Measurements from ENCODE around the gene ECT2. TPM values are rescaled to one million over a fixed set of nuclear protein-coding genes. Genes with fewer than 3 reads are reported as not detected.

ECT2 gene
- polyA plus RNA-seq, 3 donors: 2.6 to 3.3 (median 2.7) TPM

DNA sequence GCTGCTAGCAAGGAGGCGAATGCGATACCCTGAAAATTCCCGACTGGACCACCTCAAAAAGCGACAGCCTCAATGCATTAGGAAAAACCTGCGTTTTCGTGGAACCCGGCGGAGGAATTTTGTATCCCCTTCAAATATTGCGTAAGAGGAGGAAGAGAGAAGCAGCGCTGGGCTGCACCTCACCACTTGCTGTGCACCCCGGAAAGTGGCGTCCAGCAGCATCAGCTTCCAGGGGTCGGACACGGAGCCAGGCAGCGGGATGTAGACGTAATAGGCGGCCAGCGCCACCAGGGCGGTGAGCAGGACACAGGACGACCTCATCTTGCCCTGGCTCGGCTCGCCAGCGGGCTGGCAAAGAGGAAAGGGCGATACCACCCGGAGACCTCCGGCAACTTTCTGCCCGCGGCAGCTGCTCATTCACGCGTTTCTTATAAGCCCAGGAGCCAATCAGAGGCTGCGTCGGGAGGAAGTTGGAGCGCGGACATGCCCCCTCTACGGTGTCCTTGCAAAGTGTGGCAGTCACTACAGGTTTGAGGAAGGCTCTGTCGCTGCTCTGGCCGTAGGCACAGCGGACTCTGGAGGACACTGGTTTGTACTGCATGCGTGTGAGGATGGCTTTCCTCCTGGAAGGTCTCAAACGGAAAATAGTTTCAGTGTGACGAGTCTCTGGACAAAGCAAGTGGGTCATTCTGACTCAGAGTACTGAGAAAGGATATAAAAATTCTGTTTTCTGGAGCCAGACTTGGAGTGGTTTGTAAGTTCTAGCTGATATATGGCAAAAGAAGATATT is 39.7 kb upstream of the ECT2 start, which contains the start of gene NCEH1:
Gene NCEH1, minus strand, starts transcription at position 404 of the 790 bp plus-strand sequence. Its CDS starts 83 bp downstream, at position 321.
- WGBS (ENCODE audit: insufficient coverage): 0% methylated on average over 40 of the region's 41 CpGs
- H3K27ac Mint-ChIP-seq: peak within 1 kb of the TSS; percentile 95 to 98 (median 97)
- Histone ChIP-seq H3K79me2 (ENCODE audit: insufficient read depth, low read length) (peaks cover 47% of the 10 kb centered on the region), H3K9me3 (replicated peaks in 1 of 2; ENCODE audit: control insufficient read depth in 1 of 2, insufficient read depth in 1 of 2, low read length in 2 of 2) (no peaks in the 10 kb centered on the region), H3K27me3 (ENCODE audit: control insufficient read depth in 2 of 2, insufficient read depth in 2 of 2, low read length in 2 of 2) (no peaks in the 10 kb centered on the region), H4K20me1 (ENCODE audit: insufficient read depth, low read length) (peaks cover 9% of the 10 kb centered on the region), H3K27ac (ENCODE audit: low read depth in 1 of 2, low read length in 2 of 2) (peak within 1 kb of the TSS; percentile 94 to 95), H3K4me2 (replicated peaks; ENCODE audit: extremely low read depth, low read length, poor library complexity, severe bottlenecking) (peak within 1 kb of the TSS; percentile 86), H3K4me1 (ENCODE audit: control insufficient read depth in 1 of 2, insufficient read depth in 2 of 2, low read length in 2 of 2) (peaks cover 37 to 44% of the 10 kb centered on the region in 2 donors), H3K4me3 (replicated peaks in 1 of 3; ENCODE audit: low read depth in 2 of 3, low read length in 3 of 3) (peak within 1 kb of the TSS; percentile 89 to 90 (median 90)), H3K9ac (ENCODE audit: insufficient read depth, low read length, poor library complexity, severe bottlenecking) (peak within 1 kb of the TSS; percentile 80), H2AFZ (ENCODE audit: insufficient read depth, low read depth, low read length, poor library complexity, severe bottlenecking) (peak within 1 kb of the TSS; percentile 81), H3K36me3 (replicated peaks in 1 of 2; ENCODE audit: control insufficient read depth in 1 of 2, insufficient read depth in 2 of 2, low read length in 2 of 2) (no peaks in the 10 kb centered on the region)
- H3K4me1 Mint-ChIP-seq: peaks cover 39% of the 10 kb centered on the region
- H3K36me3 Mint-ChIP-seq: peaks cover 0 to 2% of the 10 kb centered on the region in 2 donors
- H3K4me3 Mint-ChIP-seq: peak within 1 kb of the TSS; percentile 97 to 98
- no peaks in the 10 kb centered on the region for H3K27me3 Mint-ChIP-seq (ENCODE audit: low read depth in 3 of 3)
- DNase-seq: peak; percentile 93 to 99 (median 97)
- intact Hi-C loops (cut with micrococcal nuclease): loop anchor here (2.0 to 5.0 kb wide), 3 partner anchors 34 to 41 kb away; partner anchors contain the start of gene ECT2 (in 1 of the 2)
- TF ChIP-seq, protein P1, sequence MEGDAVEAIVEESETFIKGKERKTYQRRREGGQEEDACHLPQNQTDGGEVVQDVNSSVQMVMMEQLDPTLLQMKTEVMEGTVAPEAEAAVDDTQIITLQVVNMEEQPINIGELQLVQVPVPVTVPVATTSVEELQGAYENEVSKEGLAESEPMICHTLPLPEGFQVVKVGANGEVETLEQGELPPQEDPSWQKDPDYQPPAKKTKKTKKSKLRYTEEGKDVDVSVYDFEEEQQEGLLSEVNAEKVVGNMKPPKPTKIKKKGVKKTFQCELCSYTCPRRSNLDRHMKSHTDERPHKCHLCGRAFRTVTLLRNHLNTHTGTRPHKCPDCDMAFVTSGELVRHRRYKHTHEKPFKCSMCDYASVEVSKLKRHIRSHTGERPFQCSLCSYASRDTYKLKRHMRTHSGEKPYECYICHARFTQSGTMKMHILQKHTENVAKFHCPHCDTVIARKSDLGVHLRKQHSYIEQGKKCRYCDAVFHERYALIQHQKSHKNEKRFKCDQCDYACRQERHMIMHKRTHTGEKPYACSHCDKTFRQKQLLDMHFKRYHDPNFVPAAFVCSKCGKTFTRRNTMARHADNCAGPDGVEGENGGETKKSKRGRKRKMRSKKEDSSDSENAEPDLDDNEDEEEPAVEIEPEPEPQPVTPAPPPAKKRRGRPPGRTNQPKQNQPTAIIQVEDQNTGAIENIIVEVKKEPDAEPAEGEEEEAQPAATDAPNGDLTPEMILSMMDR (IDR thresholded peaks at IDR 0.05): peak; percentile 94
- H3K9me3 Mint-ChIP-seq: no peaks in the 10 kb centered on the region

DNA sequence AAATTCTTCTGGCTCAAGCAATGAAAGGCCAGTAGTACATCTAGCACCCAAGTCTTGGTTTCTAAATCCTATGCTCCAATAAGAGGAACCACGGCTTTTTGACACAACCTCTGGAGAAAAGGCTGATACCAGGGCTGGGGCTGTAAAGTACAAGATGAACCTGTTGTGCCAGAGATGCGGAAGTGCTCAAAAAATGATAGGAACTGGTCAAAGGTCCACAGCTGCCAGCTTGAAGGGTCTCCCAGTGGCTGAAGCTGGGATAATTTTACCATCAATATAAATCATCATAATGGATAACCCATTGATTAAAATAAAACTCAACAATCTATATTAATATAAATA is 39.1 kb upstream of the ECT2 start:
- H3K79me2 ChIP-seq (ENCODE audit: insufficient read depth, low read length): peaks cover 42% of the 10 kb centered on the region
- H4K20me1 ChIP-seq (ENCODE audit: insufficient read depth, low read length): peaks cover 6% of the 10 kb centered on the region
- DNase-seq: peak in 1 of 3 donors; percentile 76
- peaks cover 39% of the 10 kb centered on the region for H3K4me1 Mint-ChIP-seq
- H3K4me2 ChIP-seq (replicated peaks; ENCODE audit: extremely low read depth, low read length, poor library complexity, severe bottlenecking): peak overlapping the region; percentile 86
- TF ChIP-seq, protein P1 (IDR thresholded peaks at IDR 0.05): peak; percentile 12
- no peaks in the 10 kb centered on the region for H3K9me3 Mint-ChIP-seq
- peak overlapping the region; percentile 80 for H3K9ac ChIP-seq (ENCODE audit: insufficient read depth, low read length, poor library complexity, severe bottlenecking)
- no peaks in the 10 kb centered on the region for H3K27me3 ChIP-seq (ENCODE audit: control insufficient read depth in 2 of 2, insufficient read depth in 2 of 2, low read length in 2 of 2)
- peak overlapping the region; percentile 81 for H2AFZ ChIP-seq (ENCODE audit: insufficient read depth, low read depth, low read length, poor library complexity, severe bottlenecking)
- peak overlapping the region; percentile 95 to 98 (median 97) for H3K27ac Mint-ChIP-seq
- no peaks in the 10 kb centered on the region for H3K27me3 Mint-ChIP-seq (ENCODE audit: low read depth in 3 of 3)
- H3K9me3 ChIP-seq (replicated peaks in 1 of 2; ENCODE audit: control insufficient read depth in 1 of 2, insufficient read depth in 1 of 2, low read length in 2 of 2): no peaks in the 10 kb centered on the region
- H3K36me3 ChIP-seq (replicated peaks in 1 of 2; ENCODE audit: control insufficient read depth in 1 of 2, insufficient read depth in 2 of 2, low read length in 2 of 2): no peaks in the 10 kb centered on the region
- H3K27ac ChIP-seq (ENCODE audit: low read depth in 1 of 2, low read length in 2 of 2): peak overlapping the region; percentile 94 to 95
- peaks cover 0 to 2% of the 10 kb centered on the region in 2 donors for H3K36me3 Mint-ChIP-seq
- intact Hi-C loops (cut with micrococcal nuclease): loop anchor here (2.0 to 5.0 kb wide), 3 partner anchors 34 to 41 kb away; partner anchors contain the start of gene ECT2 (in 1 of the 2)
- H3K4me3 Mint-ChIP-seq: peak overlapping the region; percentile 97 to 98
- peaks cover 43 to 50% of the 10 kb centered on the region in 2 donors for H3K4me1 ChIP-seq (ENCODE audit: control insufficient read depth in 1 of 2, insufficient read depth in 2 of 2, low read length in 2 of 2)
- no CpG with 5 or more reads among the region's 2 CpGs for WGBS (ENCODE audit: insufficient coverage)
- peak overlapping the region; percentile 89 to 90 (median 90) for H3K4me3 ChIP-seq (replicated peaks in 1 of 3; ENCODE audit: low read depth in 2 of 3, low read length in 3 of 3)
